Ishikawa (cell line): ENCODE results near the gene ANKRD6.

Experiments
- CEBPB ChIP-seq: IDR thresholded peaks from 2 replicates; pipeline ENCODE4 v1.6.1; 2012
- CREB1 ChIP-seq: IDR thresholded peaks from 2 replicates; pipeline ENCODE4 v1.6.1; 2012; ENCODE audit warnings: low read depth
- EP300 ChIP-seq: IDR thresholded peaks from 2 replicates; pipeline ENCODE4 v1.6.1; 2012; ENCODE audit warnings: borderline replicate concordance
- RAD21 ChIP-seq: IDR thresholded peaks from 2 replicates; pipeline ENCODE4 v1.6.1; 2012; ENCODE audit warnings: low read depth

- TF ChIP-seq CREB1 (no peak), EP300 (no peak), CEBPB (no peak), RAD21 (no peak)
Measured at GRCh38 chr6:89433252-89434149, 549 bp downstream of the ANKRD6 start.
